NT2/D1 (cell line): Measurements from ENCODE around the gene IMMP2L.
"Not testable (repeated sequence)": the region's sequence is repeated elsewhere in the genome, so short reads cannot be mapped to it uniquely, and the experiment has no call there.

Experiments
- DNase-seq: peaks from one replicate; pipeline ENCODE4 v3.0.0-alpha.2; 2011; ENCODE audit warnings: low read depth, low spot score
- H3K27me3 ChIP-seq: 2 replicates; pipeline ENCODE4 v1.6.0; 2011; ENCODE audit warnings: mild to moderate bottlenecking; ENCODE audit not compliant: insufficient read length, insufficient read depth
- H3K36me3 ChIP-seq: 2 replicates; pipeline ENCODE4 v1.6.1; 2011; ENCODE audit warnings: mild to moderate bottlenecking, low read length, mixed read lengths; ENCODE audit not compliant: insufficient read depth, insufficient read length
- H3K4me1 ChIP-seq: 2 replicates; pipeline ENCODE4 v1.5.1; 2011; ENCODE audit not compliant: insufficient read depth, insufficient read length
- H3K4me3 ChIP-seq: 2 replicates; pipeline ENCODE4 v1.5.1; 2011; ENCODE audit warnings: low read depth; ENCODE audit not compliant: insufficient read length
- H3K9ac ChIP-seq: 2 replicates; pipeline ENCODE4 v1.6.0; 2011; ENCODE audit warnings: low read depth; ENCODE audit not compliant: insufficient read length
- H3K9me3 ChIP-seq: 2 replicates; pipeline ENCODE4 v1.5.1; 2011; ENCODE audit warnings: mild to moderate bottlenecking, low read length; ENCODE audit not compliant: insufficient read depth
- SUZ12 ChIP-seq: IDR thresholded peaks from 2 replicates; pipeline ENCODE4 v1.6.1; 2011; ENCODE audit not compliant: insufficient read length, insufficient read depth; ENCODE audit errors: extremely low read depth
- YY1 ChIP-seq: IDR thresholded peaks from 2 replicates; pipeline ENCODE4 v1.6.1; 2011; ENCODE audit not compliant: insufficient read length, insufficient read depth
- ZNF274 ChIP-seq: IDR thresholded peaks from 2 replicates; pipeline ENCODE4 v1.6.1; 2011; ENCODE audit warnings: mild to moderate bottlenecking, low read depth, low read length

IMMP2L gene

DNA sequence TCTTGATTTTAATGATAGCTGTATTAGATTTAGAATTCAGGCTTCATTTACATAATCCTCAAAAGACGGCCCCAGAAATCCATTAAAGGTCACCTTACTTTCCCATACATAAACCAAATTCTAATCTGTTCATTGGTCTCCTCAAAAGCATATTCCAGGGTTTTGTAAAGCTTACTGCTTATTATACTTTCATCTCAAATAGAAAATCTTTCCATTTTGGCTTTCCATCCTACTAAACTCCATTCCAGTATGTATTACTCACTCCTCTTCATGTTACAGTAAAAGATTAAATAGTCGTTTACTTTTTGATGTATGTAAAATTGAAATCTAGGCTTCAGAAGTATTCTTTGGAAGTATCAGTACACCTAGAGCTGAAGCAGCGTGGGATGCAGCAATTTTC, 614.9 kb downstream of the IMMP2L start:
- Histone ChIP-seq H3K36me3 (no peaks in the 10 kb centered on the region), H3K4me1 (no peaks in the 10 kb centered on the region), H3K27me3 (no peaks in the 10 kb centered on the region), H3K9me3 (no peaks in the 10 kb centered on the region), H3K9ac (no peak overlapping the region), H3K4me3 (no peak overlapping the region)
- no peak for DNase-seq
- TF ChIP-seq YY1: no peak
- no peak for TF ChIP-seq ZNF274
- TF ChIP-seq SUZ12: no peak

GRCh38 chr7:110944966-110945644, 617.2 kb downstream of the IMMP2L start:
- Histone ChIP-seq H3K4me1 (no peaks in the 10 kb centered on the region), H3K9me3 (no peaks in the 10 kb centered on the region), H3K4me3 (no peak overlapping the region), H3K27me3 (no peaks in the 10 kb centered on the region), H3K9ac (no peak overlapping the region), H3K36me3 (no peaks in the 10 kb centered on the region)
- no peak for TF ChIP-seq ZNF274
- no peak for TF ChIP-seq YY1
- no peak for TF ChIP-seq SUZ12
- DNase-seq: no peak

DNA sequence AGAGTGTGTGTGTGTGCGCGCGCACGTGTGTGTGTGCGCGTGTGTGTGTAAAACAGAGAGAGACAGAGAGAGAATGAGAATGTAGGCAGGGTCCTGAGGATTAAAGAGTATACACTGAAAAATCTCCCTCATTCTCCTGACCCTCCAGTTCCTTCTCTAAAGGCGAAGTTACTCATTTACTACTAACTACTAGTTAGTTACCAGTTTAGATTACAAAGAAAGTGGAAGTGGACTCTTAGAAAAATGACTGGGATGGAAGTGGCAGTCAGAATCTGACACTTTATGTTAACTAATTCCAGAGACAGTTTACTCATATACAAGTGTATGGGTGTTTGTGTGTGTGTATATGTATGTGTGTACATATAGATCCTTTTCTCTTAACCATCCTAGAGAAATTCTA, 617.8 kb downstream of the IMMP2L start:
- no peaks in the 10 kb centered on the region for H3K27me3 ChIP-seq
- no peaks in the 10 kb centered on the region for H3K9me3 ChIP-seq
- H3K9ac ChIP-seq: no peak overlapping the region
- no peak overlapping the region for H3K4me3 ChIP-seq
- TF ChIP-seq SUZ12 (no peak), YY1 (no peak), ZNF274 (no peak)
- no peak for DNase-seq
- H3K4me1 ChIP-seq: no peaks in the 10 kb centered on the region
- H3K36me3 ChIP-seq: no peaks in the 10 kb centered on the region

DNA sequence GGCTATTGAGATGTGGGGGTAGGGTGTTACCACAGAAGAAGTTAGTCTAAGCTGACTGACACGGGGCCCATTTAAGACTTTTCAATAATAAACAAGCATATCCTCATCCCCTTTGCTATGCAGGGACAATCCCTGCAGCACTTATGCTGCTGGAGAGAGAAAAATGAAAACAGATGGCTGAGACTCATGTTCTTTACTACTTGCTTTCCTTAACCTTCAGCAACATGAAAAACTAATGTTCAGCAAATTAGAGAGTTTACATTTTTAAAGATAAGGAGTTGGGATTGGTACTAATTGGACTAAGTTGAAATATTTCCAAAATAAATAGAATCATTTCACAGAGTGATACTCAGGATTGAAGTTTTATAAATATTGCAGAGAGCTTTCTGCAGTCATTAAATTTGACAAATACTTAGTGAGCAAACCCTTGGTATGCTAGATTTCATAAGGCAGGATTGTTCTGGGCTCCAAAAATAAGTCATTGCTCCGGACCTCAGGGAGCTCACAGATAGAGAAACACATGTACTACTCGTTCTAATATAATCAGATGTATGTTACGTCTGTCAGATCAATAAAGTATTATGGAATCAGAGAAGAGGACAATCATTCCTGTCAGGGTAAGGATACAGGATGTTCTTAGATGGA, 618.5 kb downstream of the IMMP2L start:
- no peak overlapping the region for H3K4me3 ChIP-seq

GRCh38 chr7:110941385-110941784, 620.9 kb downstream of the IMMP2L start:
- Histone ChIP-seq H3K9ac (no peak overlapping the region), H3K27me3 (no peaks in the 10 kb centered on the region), H3K4me1 (no peaks in the 10 kb centered on the region), H3K36me3 (no peaks in the 10 kb centered on the region), H3K9me3 (no peaks in the 10 kb centered on the region), H3K4me3 (no peak overlapping the region)
- no peak for DNase-seq
- no peak for TF ChIP-seq SUZ12
- TF ChIP-seq ZNF274: no peak
- no peak for TF ChIP-seq YY1

More for the DNA sequence above, 618.5 kb downstream of the IMMP2L start:
- no peak overlapping the region for H3K9ac ChIP-seq
- TF ChIP-seq ZNF274 (no peak), SUZ12 (no peak)
- no peak for DNase-seq
- H3K36me3 ChIP-seq: no peaks in the 10 kb centered on the region
- H3K4me1 ChIP-seq: no peaks in the 10 kb centered on the region
- no peaks in the 10 kb centered on the region for H3K27me3 ChIP-seq
- H3K9me3 ChIP-seq: no peaks in the 10 kb centered on the region

DNA sequence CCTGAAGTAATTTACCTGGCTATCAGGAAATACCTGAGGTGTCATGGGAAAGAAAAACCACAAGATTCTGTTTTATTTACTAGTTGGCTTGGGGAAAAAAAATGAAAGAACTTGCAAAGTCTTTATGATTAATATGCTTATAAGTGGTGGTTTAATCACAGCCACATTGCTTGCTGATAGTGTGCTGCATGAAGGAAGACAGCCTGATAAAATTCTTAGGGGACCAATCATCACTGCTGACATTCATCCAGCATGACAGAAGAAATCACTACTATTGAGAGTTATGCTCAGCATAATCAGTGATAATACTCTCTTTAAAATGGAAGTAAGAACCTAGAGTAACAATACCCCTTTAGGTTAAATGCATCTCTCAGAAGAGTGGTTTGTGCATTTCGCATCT, 621.5 kb downstream of the IMMP2L start:
- Histone ChIP-seq H3K9ac (no peak overlapping the region), H3K27me3 (no peaks in the 10 kb centered on the region), H3K4me1 (no peaks in the 10 kb centered on the region), H3K9me3 (no peaks in the 10 kb centered on the region), H3K36me3 (no peaks in the 10 kb centered on the region), H3K4me3 (no peak overlapping the region)
- TF ChIP-seq SUZ12 (no peak), ZNF274 (no peak), YY1 (no peak)
- DNase-seq: no peak

DNA sequence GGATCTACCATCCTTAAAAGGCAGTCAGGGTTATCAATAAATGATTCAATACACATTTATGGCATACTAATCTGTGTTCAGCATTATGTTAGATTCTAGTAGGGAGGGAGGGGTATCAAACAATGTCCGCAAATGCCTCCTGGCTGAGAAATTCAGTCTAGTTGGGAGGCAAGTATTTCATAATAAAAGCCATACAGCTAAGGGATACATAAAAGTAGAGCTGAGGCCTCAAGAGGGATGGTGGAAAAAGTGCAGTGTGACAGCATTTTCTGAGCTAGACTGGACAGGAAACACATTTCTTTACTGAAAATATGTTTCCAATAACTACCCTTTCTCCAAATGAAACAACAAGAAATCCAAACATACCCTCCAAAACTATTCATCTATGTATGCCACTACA, 624.1 kb downstream of the IMMP2L start:
- Histone ChIP-seq H3K4me1 (no peaks in the 10 kb centered on the region), H3K9me3 (no peaks in the 10 kb centered on the region), H3K27me3 (no peaks in the 10 kb centered on the region), H3K9ac (no peak overlapping the region), H3K36me3 (no peaks in the 10 kb centered on the region), H3K4me3 (no peak overlapping the region)
- TF ChIP-seq SUZ12 (no peak), YY1 (no peak), ZNF274 (no peak)
- no peak for DNase-seq

GRCh38 chr7:110936665-110937064, 625.6 kb downstream of the IMMP2L start:
- not testable (repeated sequence) for H3K4me3 ChIP-seq, DNase-seq, H3K27me3 ChIP-seq, H3K9me3 ChIP-seq, H3K4me1 ChIP-seq, H3K9ac ChIP-seq, H3K36me3 ChIP-seq
